ENCODE data around the gene USP28.
"Not testable (repeated sequence)": the region's sequence is repeated elsewhere in the genome, so short reads cannot be mapped to it uniquely, and the experiment has no call there.

Gene USP28
- 13.2 to 32.4 (median 22.5) reads per million in 4 donors for total RNA-seq

- peak; percentile 61 to 88 (median 64) for DNase-seq
Observed at GRCh38 chr11:113875234-113876073, at the start of gene USP28. Gene USP28 (minus strand): TSS chr11:113875572. CDS start chr11:113875501, 71 bp downstream.

- no peak for DNase-seq
Observed at GRCh38 chr11:113923572-113923971, 48.2 kb upstream of the USP28 start.

GRCh38 chr11:113911491-113911890, 36.1 kb upstream of the USP28 start:
- DNase-seq: not testable (repeated sequence)

- no peak for DNase-seq
Observed at GRCh38 chr11:113908098-113908497, 32.7 kb upstream of the USP28 start.

GRCh38 chr11:113907681-113908080, 32.3 kb upstream of the USP28 start:
- DNase-seq: no peak

- no peak for DNase-seq
Observed at GRCh38 chr11:113907152-113907551, 31.8 kb upstream of the USP28 start.

- no peak for DNase-seq
Observed at GRCh38 chr11:113906516-113906915, 31.1 kb upstream of the USP28 start.

- no peak for DNase-seq
Observed at GRCh38 chr11:113906038-113906437, 30.7 kb upstream of the USP28 start.

- DNase-seq: no peak
Observed at GRCh38 chr11:113904379-113905101, 29.2 kb upstream of the USP28 start, which contains the start of gene HTR3B. Gene HTR3B (plus strand): TSS chr11:113904796. CDS start chr11:113904934, 138 bp downstream.

GRCh38 chr11:113901141-113901540, 25.8 kb upstream of the USP28 start:
- no peak for DNase-seq

GRCh38 chr11:113896156-113896879, 20.9 kb upstream of the USP28 start:
- DNase-seq: peak in 3 of 5 donors; percentile 8 to 30 (median 22)

GRCh38 chr11:113895367-113896155, 20.2 kb upstream of the USP28 start:
- no peak for DNase-seq

- DNase-seq: no peak
Observed at GRCh38 chr11:113894421-113894996, 19.1 kb upstream of the USP28 start.

GRCh38 chr11:113888848-113889247, 13.5 kb upstream of the USP28 start:
- no peak for DNase-seq

GRCh38 chr11:113885897-113886296, 10.5 kb upstream of the USP28 start:
- DNase-seq: no peak

- no peak for DNase-seq
Observed at GRCh38 chr11:113884361-113884836, 9.0 kb upstream of the USP28 start.

GRCh38 chr11:113881856-113882255, 6.5 kb upstream of the USP28 start:
- no peak for DNase-seq

GRCh38 chr11:113880971-113881370, 5.6 kb upstream of the USP28 start:
- no peak for DNase-seq

- not testable (repeated sequence) for DNase-seq
Observed at GRCh38 chr11:113879446-113879845, 4.1 kb upstream of the USP28 start.

- peak in 1 of 5 donors; percentile 11 for DNase-seq
Observed at GRCh38 chr11:113877670-113878055, 2.3 kb upstream of the USP28 start.

- DNase-seq: no peak
Observed at GRCh38 chr11:113876798-113877669, 1.7 kb upstream of the USP28 start.

All from T-helper 1 cell (primary cell).